ENCODE measurements around the gene PTMS. TPM values are rescaled to one million over a fixed set of nuclear protein-coding genes. Genes with fewer than 3 reads are reported as not detected.
A peak's percentile ranks its signal among the peaks of the same experiment; 100 is the strongest.

The PTMS gene
- polyA plus RNA-seq, 5 donors: 621 to 1,050 (median 719) TPM

DNA sequence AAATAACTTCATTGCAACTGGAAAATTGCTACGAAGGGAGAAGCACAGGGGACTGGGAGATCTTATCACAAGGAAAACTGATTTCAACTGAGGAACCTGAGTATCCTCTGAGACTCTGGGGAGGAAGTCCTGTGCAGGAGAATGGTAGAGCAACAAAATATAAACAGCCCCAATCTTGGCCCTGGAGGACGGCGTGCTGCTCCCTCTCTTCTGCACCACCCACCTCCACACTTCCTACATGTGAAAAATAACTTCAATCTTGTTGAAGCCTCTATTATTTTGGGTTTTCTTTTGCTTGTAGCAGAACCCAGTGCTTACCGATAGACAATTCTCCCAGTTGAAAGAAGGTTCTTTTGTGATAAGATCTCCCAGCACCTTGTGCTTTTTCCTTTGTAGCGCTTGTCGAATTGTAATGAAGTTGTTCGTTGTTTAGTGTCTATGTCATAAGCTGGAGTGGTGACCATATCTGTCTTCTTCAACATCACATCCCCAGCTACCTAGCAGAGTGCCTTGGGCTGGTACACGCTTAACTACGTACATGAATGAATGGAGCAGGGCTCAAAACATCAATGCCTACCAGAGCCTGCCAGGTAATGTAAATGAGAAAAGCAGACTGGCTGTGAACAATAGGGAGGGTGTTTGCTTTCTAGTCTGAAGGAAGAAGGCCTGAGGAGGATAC is 20.4 kb downstream of the PTMS start:
- DNase-seq: no peak

DNA sequence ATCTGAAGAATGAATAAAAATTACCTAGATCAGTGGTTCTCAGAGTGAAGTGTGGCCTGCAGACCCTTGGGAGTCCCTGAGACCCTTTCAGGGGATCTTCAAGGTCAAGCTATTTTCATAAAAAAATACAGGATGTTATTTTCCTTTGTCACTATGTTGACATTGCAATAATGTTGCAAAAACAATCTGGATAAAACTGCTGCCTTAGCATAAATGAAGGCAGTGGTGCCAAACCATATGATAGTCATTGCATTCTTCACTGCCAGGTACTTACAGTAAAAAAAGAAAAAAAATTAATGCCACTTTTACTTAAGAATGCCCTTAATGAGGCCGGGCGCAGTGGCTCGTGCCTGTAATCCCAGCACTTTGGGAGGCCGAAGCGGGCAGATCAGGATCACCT is 21.1 kb downstream of the PTMS start:
- no peak for DNase-seq

DNA sequence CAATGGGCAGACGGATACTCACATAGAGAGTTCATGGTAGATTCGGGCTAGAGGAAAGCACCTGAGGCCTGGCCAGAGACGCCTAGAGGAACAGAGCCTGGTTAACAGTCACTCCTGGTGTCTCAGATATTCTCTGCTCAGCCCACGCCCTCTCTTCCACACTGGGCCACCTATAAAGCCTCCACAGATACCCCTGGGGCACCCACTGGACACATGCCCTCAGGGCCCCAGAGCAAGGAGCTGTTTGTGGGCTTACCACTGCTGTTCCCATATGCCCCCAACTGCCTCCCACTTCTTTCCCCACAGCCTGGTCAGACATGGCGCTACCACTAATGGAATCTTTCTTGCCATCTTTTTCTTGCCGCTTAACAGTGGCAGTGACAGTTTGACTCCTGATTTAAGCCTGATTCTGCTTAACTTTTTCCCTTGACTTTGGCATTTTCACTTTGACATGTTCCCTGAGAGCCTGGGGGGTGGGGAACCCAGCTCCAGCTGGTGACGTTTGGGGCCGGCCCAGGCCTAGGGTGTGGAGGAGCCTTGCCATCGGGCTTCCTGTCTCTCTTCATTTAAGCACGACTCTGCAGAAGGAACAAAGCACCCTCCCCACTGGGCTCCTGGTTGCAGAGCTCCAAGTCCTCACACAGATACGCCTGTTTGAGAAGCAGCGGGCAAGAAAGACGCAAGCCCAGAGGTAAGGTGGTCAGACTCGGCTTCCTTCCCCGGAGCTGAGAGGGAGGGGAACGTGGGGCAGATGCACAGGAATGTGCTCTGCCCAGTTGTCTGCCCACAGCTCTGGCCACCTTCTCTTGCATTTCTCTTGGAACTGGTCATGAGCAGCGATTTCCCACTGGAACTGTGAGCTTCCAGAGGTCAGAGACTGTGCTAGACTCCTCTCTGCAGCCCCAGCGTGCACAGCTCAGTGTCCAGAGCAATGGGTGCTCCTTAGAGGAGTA is 23.1 kb downstream of the PTMS start, which contains the start of gene CD4:
Gene CD4, plus strand, starts transcription at position 557 of the 953 bp plus-strand sequence. CDS start 10,611 bp downstream, outside the sequence.
- DNase-seq: peak in 1 of 2 donors; percentile 79

DNA sequence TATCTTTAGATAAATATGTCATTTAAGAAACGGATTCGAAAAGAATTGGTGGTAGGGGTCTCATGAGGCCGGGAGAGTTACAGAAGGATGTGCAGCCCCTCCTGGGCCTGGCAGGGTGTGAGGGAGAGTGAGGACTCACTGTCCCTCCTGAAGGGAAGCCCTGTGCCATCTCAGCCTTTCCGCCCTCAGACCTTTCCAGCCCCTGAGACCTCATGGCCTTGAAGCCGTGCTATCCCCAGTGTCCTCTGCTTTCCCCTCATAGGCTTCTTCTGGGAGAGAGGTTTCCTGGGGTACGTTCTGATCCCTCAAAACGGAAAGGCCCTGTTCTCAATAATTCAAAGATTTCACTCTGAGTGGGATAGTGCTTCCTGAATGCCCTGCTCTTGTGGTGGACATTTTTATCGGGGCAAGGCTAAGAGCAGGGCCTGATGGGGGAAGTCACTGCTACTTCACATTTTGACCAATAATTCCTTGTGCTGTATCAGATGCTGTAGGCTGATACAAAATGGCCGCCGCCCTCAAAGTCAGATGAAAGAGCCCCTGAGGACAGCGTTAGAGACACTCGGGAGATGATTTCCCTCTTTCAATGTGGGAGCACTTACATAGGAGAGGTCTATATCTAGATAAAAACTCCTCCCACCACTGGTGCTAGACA is 24.5 kb downstream of the PTMS start:
- no peak for DNase-seq

DNA sequence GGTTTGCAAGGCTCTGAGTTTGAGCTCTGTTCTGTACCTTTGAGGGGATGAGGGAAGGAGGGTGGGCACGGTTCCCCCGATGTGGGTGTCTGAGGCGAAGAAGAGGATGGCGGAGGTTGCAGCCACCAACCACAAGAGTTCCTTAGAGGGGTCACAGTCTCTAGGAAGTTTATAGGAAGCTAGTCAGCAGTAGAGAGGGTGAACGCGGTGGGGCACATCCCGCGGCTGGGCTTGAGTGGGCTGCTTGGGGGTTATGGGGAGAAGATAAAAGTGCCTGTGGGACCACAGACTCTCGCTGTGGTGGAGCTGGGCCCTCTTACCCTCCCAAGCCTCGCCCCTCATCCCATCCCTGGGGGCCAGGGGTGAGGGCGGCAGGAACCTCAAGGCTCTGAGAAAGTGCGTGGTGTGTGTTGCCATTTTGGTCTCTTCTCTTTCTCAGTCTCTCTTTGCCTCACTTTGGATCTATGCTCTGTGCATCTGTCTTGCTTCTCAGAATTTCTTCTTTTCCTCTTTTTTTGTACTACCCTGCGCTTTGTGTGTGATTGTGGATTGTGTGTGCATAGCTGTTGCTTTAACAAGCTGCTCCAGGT is 25.9 kb downstream of the PTMS start:
- no peak for DNase-seq

DNA sequence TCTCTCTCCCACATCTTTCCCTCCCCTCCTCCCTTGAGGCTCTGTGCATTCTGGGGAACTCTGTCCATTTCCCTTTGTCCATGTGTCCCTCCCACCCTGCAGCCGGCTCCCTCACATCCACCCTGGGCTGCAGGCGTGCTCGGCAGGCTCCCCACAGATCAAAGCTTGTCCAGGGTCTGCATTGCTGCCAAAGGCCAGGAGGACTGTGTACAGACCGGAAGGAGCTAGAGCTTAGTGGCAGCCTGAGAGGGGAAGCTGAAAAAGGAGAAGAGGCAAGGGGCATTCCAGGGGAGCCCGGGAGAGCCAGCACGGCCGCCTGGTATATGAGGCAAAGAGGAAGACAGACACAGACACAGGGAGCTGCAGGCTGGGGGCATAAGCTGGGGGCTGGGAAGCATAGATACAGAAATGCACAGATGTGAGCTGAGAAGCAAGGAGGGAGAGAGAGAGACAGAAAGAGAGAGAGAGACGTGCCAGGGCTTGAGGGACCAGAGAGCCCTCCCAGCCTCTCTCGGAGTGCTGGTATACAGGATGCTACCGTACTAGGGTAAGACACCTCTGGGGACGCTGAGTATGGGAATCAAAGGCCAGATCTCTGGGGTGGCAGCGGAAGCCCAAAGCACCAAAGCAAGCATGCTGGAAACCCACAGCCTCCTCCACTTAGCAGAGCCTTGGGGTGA is 26.5 kb downstream of the PTMS start:
- peak in 1 of 2 donors; percentile 58 for DNase-seq

DNA sequence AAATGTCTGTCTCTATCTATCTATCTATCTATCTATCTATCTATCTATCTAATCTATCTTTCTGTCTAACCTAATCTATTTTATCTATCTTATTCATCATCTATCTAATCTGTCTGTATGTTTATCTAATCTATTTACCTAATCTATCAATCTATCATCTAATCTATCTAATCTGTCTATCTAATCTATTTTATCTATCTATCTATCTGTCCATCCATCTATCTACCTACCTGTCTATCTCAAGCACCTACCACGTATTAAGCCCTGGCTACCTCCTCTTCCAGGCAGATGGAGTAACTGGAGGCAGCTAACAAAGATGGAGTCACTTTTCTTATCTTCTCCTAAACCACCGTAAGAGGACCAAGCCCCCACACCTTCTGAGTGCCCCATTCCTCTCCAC is 28.9 kb downstream of the PTMS start:
- DNase-seq: no peak

DNA sequence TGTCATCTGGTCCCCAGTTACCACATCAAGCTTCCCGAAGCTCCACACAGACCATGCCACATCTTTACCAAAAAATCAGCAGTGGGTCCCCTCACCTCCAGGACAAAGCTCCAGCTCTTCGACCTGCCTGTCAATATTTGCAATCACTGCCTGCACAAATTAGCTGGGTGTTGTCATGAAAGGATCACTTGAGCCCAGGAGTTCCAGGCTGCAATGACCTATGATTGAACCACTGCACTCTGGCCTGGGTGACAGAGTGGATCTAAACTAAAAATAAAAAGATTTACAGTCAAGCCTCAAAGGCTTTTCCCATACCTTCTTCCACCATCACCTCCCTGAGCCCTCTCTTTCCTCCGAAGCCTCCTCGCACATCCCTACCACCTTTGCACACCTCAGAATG is 30.4 kb downstream of the PTMS start:
- no peak for DNase-seq

DNA sequence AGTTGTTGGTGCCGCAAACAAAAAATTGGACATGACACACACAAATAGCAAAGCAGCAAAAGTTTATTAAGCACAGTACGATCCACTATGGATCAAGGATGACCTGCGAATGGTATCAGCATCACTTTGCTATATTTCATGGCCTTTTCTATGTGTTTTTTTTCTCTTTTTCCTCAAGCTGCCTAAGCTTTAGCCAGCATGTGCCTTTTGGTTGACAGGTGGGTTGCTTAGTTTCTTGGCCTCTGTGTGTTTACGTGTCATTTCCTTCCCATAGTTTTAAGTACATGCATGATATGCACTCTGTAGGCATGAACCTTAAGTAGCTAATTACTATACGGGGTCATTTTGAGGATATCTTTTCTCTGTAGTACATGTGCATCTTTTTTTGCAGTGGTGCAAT is 33.0 kb downstream of the PTMS start:
- no peak for DNase-seq

DNA sequence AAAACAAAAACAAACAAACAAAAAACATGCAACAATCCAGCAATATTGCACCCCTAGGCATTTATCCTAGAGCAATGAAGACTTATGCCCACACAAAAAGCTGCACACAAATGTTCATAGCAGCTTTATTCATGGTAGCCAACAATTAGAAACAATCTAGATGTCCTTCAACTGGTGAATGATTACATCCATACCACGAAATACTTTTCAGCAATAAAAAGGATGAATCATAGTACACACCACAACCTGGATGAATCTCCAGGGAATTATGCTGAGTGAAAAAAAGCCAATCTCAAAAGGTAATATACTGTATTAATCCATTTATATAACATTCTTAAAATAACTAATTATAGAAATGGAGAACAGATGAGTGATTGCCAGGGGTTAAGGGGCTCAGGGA is 41.0 kb downstream of the PTMS start:
- DNase-seq: no peak

DNA sequence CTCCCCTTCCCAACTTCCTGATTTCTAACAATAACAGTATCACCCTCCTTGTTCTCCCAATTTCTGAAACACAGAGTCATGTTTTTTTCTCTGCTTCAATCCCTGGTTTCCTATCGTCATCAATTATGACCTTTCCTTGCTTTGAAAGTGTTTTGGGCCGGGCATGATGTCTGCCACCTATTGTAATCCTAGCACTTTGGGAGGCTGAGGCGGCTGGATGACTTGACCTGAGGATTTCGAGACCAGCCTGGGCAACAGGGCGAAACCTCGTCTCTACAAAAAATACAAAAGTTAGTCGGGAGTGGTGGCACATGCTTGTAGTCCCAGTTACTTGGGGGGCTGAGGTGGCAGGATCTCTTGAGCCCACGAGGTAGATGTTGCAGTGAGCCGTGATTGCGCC is 42.9 kb downstream of the PTMS start:
- no peak for DNase-seq

DNA sequence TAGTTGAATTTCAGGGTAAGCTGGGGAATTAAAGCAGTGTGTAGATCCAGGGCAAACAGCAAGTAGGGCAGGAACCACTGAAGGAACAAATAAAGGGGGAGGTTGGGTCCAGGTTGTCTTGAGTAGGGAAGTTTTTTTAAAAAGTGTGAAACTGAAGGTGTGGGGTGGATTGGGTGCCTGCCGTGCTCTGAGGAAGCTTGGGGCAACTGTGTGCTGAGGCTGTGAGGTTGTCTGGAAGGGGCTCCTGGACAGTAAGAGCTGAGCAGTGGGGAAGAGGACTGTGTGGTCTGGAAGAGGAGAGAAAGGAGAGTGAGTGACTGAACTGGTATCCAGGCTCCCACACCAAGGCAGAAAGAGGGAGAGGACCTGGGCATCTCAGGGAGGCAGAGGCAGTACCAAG is 44.6 kb downstream of the PTMS start:
- no peak for DNase-seq

DNA sequence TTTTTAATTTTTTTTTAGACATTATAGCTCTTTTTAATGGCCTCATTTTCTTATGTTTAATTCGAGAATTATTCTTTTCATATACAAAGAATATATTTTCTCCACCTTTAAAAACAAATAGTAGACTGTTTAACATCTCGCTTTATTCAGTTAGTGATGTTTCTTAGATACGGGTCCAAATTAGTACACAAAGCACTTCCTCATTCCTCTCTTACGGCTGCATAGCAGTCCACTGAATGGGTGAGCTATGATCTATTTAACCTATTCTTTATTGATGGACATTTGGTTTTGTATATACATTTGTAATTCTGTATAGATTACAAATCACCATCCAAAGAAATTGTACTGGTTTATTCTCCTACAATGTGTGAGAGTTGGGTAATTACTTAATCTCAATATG is 47.2 kb downstream of the PTMS start:
- no peak for DNase-seq

DNA sequence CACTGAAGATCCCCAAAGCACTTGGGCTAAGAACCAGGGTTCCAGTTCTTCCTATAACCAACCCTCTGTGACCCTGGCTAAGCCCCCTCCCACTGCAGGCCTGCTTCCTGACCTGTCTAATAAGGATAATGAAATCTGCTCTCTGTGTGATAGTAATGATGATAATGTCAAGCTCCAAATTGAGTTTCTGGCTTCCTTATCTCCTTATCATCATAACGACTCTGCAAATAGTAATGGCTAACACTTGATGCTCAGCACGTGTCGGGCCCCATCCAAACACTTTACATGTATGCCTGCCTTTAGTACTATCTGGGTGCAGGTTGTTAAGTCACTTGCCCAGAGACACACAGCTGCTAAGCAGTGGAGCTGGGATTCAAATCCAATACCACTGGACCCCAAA is 50.4 kb downstream of the PTMS start:
- DNase-seq: no peak

DNA sequence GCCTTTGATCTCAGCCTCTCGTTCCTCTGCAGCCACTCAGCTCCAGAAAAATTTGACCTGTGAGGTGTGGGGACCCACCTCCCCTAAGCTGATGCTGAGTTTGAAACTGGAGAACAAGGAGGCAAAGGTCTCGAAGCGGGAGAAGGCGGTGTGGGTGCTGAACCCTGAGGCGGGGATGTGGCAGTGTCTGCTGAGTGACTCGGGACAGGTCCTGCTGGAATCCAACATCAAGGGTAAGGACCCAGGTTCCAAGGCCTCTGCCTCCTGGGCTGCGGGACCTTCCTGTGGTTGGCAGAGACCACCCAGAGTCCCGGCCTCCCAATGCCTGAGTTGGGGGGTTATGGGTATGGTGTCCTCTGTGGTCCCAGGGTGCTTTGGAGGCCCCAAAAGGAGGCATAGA is 50.9 kb downstream of the PTMS start:
- no peak for DNase-seq

DNA sequence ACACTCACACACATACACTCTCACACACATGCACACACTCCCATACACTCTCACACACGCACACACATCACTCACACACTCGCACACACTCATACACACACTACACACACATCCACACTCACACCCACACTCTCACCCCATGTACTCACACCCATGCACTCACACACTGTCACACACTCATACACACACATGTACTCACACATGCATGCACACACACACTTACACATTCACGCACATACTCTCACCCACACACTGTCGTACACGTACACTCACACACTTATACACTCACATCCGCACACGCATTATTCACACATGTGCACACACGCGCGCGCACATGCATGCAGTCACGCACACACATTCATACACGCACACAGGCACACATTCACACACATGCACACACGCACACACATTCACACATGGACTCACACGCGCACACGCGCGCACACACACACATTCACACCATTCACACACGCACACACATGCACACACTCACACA is 51.5 kb downstream of the PTMS start:
- no peak for DNase-seq

DNA sequence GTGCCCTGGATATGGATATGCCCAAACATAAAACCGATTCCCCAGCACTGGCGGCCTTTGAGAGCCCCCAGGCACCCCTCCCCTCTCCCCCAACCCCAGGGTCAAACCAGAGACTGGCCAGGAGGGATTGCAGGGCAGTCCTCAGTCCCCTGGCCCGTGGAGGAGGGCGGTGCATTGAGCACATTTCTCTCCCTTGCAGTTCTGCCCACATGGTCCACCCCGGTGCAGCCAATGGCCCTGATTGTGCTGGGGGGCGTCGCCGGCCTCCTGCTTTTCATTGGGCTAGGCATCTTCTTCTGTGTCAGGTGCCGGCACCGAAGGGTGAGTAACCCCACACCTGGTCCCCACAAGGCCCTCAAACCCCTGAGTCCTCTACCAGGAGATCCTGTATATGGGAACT is 52.1 kb downstream of the PTMS start:
- no peak for DNase-seq

DNA sequence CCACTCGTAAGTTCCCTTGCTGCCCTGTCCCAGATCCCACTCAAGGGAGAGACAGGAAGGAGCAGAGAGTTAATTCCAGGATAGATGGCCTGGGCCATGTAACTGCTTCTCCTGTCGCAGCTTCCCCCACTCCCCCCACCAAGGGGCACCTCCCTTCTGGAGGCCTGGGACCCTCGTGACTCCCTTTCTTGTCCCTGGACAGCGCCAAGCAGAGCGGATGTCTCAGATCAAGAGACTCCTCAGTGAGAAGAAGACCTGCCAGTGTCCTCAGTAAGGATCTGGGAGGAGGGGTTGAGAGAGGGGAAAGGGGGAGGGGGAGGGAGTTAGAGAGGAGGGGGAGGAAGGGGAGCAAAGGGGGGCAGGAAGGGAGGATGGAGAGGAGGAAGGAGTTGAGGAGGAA is 52.5 kb downstream of the PTMS start:
- DNase-seq: no peak

DNA sequence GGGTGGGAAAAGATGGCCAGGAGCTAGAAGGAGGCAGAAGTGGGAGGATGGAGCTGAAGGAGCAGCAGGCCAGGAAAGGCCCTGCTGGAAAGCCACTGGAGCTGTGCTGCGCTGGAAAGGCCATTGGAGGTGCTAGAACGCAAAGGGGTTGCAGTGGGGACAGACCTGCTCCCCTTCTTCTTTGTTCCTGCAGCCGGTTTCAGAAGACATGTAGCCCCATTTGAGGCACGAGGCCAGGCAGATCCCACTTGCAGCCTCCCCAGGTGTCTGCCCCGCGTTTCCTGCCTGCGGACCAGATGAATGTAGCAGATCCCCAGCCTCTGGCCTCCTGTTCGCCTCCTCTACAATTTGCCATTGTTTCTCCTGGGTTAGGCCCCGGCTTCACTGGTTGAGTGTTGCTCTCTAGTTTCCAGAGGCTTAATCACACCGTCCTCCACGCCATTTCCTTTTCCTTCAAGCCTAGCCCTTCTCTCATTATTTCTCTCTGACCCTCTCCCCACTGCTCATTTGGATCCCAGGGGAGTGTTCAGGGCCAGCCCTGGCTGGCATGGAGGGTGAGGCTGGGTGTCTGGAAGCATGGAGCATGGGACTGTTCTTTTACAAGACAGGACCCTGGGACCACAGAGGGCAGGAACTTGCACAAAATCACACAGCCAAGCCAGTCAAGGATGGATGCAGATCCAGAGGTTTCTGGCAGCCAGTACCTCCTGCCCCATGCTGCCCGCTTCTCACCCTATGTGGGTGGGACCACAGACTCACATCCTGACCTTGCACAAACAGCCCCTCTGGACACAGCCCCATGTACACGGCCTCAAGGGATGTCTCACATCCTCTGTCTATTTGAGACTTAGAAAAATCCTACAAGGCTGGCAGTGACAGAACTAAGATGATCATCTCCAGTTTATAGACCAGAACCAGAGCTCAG is 53.2 kb downstream of the PTMS start:
- no peak for DNase-seq

DNA sequence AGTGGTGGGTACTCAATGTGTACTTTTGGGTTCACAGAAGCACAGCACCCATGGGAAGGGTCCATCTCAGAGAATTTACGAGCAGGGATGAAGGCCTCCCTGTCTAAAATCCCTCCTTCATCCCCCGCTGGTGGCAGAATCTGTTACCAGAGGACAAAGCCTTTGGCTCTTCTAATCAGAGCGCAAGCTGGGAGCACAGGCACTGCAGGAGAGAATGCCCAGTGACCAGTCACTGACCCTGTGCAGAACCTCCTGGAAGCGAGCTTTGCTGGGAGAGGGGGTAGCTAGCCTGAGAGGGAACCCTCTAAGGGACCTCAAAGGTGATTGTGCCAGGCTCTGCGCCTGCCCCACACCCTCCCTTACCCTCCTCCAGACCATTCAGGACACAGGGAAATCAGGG is 54.0 kb downstream of the PTMS start:
- no peak for DNase-seq
